H1 (cell line): ENCODE data around the gene C5AR1. TPM values are rescaled to one million over a fixed set of nuclear protein-coding genes. Genes with fewer than 3 reads are reported as not detected.

Experiments used
- CTCF ChIA-PET: fragments of 300-600 bp; sonication (Branson Sonifier 250); formaldehyde crosslinking; loops from one replicate; lab custom pipeline; 2021; ENCODE audit not compliant: partially characterized antibody; lab: Charles Lee
- POLR2A ChIA-PET: fragments of 300-600 bp; sonication (Branson Sonifier 250); formaldehyde crosslinking; loops from one replicate; lab custom pipeline; 2021; ENCODE audit warnings: inconsistent platforms; ENCODE audit not compliant: partially characterized antibody; lab: Charles Lee
- DNase-seq, 2 experiments: peaks; one replicate each; pipeline versions ENCODE4 v3.0.0 to v3.0.0-alpha.2; 2010 to 2022; ENCODE audit warnings: low spot score in 2 of 2, low read depth in 1 of 2, mixed read lengths in 1 of 2
- FAIRE-seq: peaks from 2 replicates; lab custom pipeline; 2011; peaks lifted over from hg19 to GRCh38; lab: Jason Lieb, UNC
- H2AFZ ChIP-seq: 2 replicates; pipeline ENCODE4 v1.8.1; 2012; ENCODE audit warnings: low read length, inconsistent platforms
- H2AK5ac ChIP-seq: 2 replicates; pipeline ENCODE4 v1.6.1; 2013; ENCODE audit warnings: low read depth, low read length
- H2BK120ac ChIP-seq: replicated peaks from 2 replicates; pipeline ENCODE3; 2013; ENCODE audit warnings: low read depth, low read length, inconsistent platforms
- H2BK12ac ChIP-seq: 2 replicates; pipeline ENCODE4 v1.6.1; 2013; ENCODE audit warnings: low read depth, low read length
- H2BK15ac ChIP-seq: 2 replicates; pipeline ENCODE4 v1.6.1; 2013; ENCODE audit warnings: low read length
- H2BK20ac ChIP-seq: 2 replicates; pipeline ENCODE4 v1.6.1; 2013; ENCODE audit warnings: low read length
- H2BK5ac ChIP-seq: 2 replicates; pipeline ENCODE4 v1.6.1; 2013; ENCODE audit warnings: low read depth, low read length
- H3K14ac ChIP-seq: 2 replicates; pipeline ENCODE4 v1.6.1; 2013; ENCODE audit warnings: inconsistent platforms; ENCODE audit not compliant: insufficient read length
- H3K18ac ChIP-seq: 2 replicates; pipeline ENCODE4 v1.6.1; 2013; ENCODE audit warnings: low read length; ENCODE audit errors: extremely low read depth
- H3K23ac ChIP-seq: 2 replicates; pipeline ENCODE4 v1.6.1; 2013; ENCODE audit warnings: inconsistent platforms; ENCODE audit not compliant: insufficient read length
- H3K23me2 ChIP-seq: 2 replicates; pipeline ENCODE4 v1.6.1; 2013; ENCODE audit warnings: low read depth, low read length
- H3K27ac ChIP-seq: 2 replicates; pipeline ENCODE4 v1.6.1; 2011; ENCODE audit warnings: low read depth, low read length, inconsistent platforms
- H3K27me3 ChIP-seq, 4 experiments: replicated peaks in 1 of 4; 1 replicate in 1 of 4; 2 replicates in 3 of 4; pipeline versions ENCODE4 v1.6.1 to v1.8.1; 2011 to 2013; ENCODE audit warnings: low read length in 3 of 4, mild to moderate bottlenecking in 3 of 4, inconsistent platforms in 2 of 4, mixed read lengths in 2 of 4, moderate library complexity in 1 of 4; ENCODE audit not compliant: control insufficient read depth in 3 of 4, insufficient read depth in 3 of 4; ENCODE audit errors: extremely low read depth in 1 of 4
- H3K36me3 ChIP-seq, 4 experiments: 2 replicates each; pipeline versions ENCODE4 v1.6.1 to v1.8.1; 2011 to 2013; ENCODE audit warnings: mild to moderate bottlenecking in 4 of 4, low read length in 3 of 4, moderate library complexity in 2 of 4, control low read depth in 1 of 4, inconsistent platforms in 1 of 4; ENCODE audit not compliant: insufficient read depth in 4 of 4, control insufficient read depth in 2 of 4
- H3K4ac ChIP-seq: replicated peaks from 2 replicates; pipeline ENCODE3; 2013; ENCODE audit warnings: low read length, low read depth, mixed read lengths, inconsistent platforms; ENCODE audit not compliant: insufficient read length
- H3K4me1 ChIP-seq, 4 experiments: replicated peaks in 1 of 4; 1 replicate in 1 of 4; 2 replicates in 3 of 4; pipeline versions ENCODE4 v1.6.1 to v1.8.1; 2011 to 2013; ENCODE audit warnings: low read length in 3 of 4, inconsistent platforms in 2 of 4, mixed read lengths in 1 of 4; ENCODE audit not compliant: insufficient read depth in 4 of 4, control insufficient read depth in 3 of 4
- H3K4me2 ChIP-seq, 2 experiments: 2 replicates each; pipeline versions ENCODE4 v1.6.1 to v1.8.1; 2011 to 2013; ENCODE audit warnings: low read depth in 2 of 2, low read length in 2 of 2, control low read depth in 1 of 2, inconsistent platforms in 1 of 2, mild to moderate bottlenecking in 1 of 2; ENCODE audit not compliant: insufficient read depth in 1 of 2
- H3K4me3 ChIP-seq, 4 experiments: fragments of 200-600, 300-600 bp in 1 of 4; sonication (generic), shearing (Covaris generic), sonication (Bioruptor Twin) in 1 of 4; 2 replicates each; pipeline versions ENCODE4 v1.5.1 to v1.8.1; 2011 to 2016; ENCODE audit warnings: low read length in 4 of 4, low read depth in 3 of 4, control low read depth in 2 of 4, inconsistent platforms in 2 of 4, mild to moderate bottlenecking in 2 of 4, mixed read lengths in 1 of 4, moderate library complexity in 1 of 4; ENCODE audit not compliant: insufficient read depth in 2 of 4; ENCODE audit errors: extremely low read depth in 1 of 4
- H3K56ac ChIP-seq: replicated peaks from 2 replicates; pipeline ENCODE3; 2013; ENCODE audit warnings: low read depth, mild to moderate bottlenecking, mixed read lengths, low read length, inconsistent platforms; ENCODE audit not compliant: insufficient read length
- H3K79me1 ChIP-seq: 2 replicates; pipeline ENCODE4 v1.6.1; 2013; ENCODE audit warnings: low read depth, low read length, control low read depth
- H3K79me2 ChIP-seq, 2 experiments: 2 replicates each; pipeline versions ENCODE4 v1.6.1 to v1.8.1; 2012 to 2013; ENCODE audit warnings: low read length in 2 of 2, mild to moderate bottlenecking in 2 of 2, inconsistent platforms in 1 of 2; ENCODE audit not compliant: insufficient read depth in 2 of 2, control insufficient read depth in 1 of 2
- H3K9ac ChIP-seq, 4 experiments: replicated peaks in 1 of 4; 1 replicate in 1 of 4; 2 replicates in 3 of 4; pipeline versions ENCODE4 v1.6.1 to v1.8.1; 2011 to 2013; ENCODE audit warnings: low read depth in 3 of 4, low read length in 3 of 4, control low read depth in 2 of 4, mild to moderate bottlenecking in 2 of 4, moderate library complexity in 2 of 4, inconsistent platforms in 1 of 4; ENCODE audit errors: extremely low read depth in 1 of 4
- H3K9me3 ChIP-seq, 2 experiments: 2 replicates each; pipeline versions ENCODE4 v1.6.1 to v1.8.1; 2012 to 2013; ENCODE audit warnings: mild to moderate bottlenecking in 2 of 2, moderate library complexity in 2 of 2, control low read depth in 1 of 2, inconsistent platforms in 1 of 2, low read depth in 1 of 2, low read length in 1 of 2, mixed read lengths in 1 of 2; ENCODE audit not compliant: insufficient read depth in 2 of 2
- H4K20me1 ChIP-seq, 2 experiments: replicated peaks in 1 of 2; 2 replicates each; pipeline versions ENCODE3 to v1.8.1; 2011 to 2013; ENCODE audit warnings: inconsistent platforms in 2 of 2, low read length in 2 of 2, mild to moderate bottlenecking in 1 of 2; ENCODE audit not compliant: insufficient read depth in 2 of 2, control insufficient read depth in 1 of 2
- H4K5ac ChIP-seq: 2 replicates; pipeline ENCODE4 v1.6.1; 2013; ENCODE audit warnings: low read length, low read depth, mixed read lengths, inconsistent platforms; ENCODE audit not compliant: insufficient read length
- H4K8ac ChIP-seq: 2 replicates; pipeline ENCODE4 v1.8.0; 2013; ENCODE audit warnings: mild to moderate bottlenecking, moderate library complexity, low read length, inconsistent platforms; ENCODE audit not compliant: insufficient read depth; ENCODE audit errors: extremely low read depth
- H4K91ac ChIP-seq: replicated peaks from 2 replicates; pipeline ENCODE3; 2013; ENCODE audit warnings: low read length, mixed read lengths, inconsistent platforms; ENCODE audit not compliant: insufficient read length
- BACH1 ChIP-seq: IDR thresholded peaks from 2 replicates; pipeline ENCODE4 v1.6.1; 2012; ENCODE audit warnings: low read length, improper control_type of control experiment
- BRCA1 ChIP-seq: IDR thresholded peaks from 2 replicates; pipeline ENCODE4 v1.6.1; 2012; ENCODE audit warnings: low read depth, low read length, improper control_type of control experiment
- POLR2A ChIP-seq, 2 experiments: IDR thresholded peaks; 1 replicate in 1 of 2; 2 replicates in 1 of 2; pipeline ENCODE4 v1.6.1; 2011; ENCODE audit warnings: low read depth in 2 of 2, low read length in 2 of 2, mild to moderate bottlenecking in 2 of 2; ENCODE audit errors: control extremely low read depth in 1 of 2
- POLR2AphosphoS5 ChIP-seq: IDR thresholded peaks from 2 replicates; pipeline ENCODE4 v1.6.1; 2011; ENCODE audit warnings: low read depth, low read length
- ZNF274 ChIP-seq: IDR thresholded peaks from 2 replicates; pipeline ENCODE4 v1.7.0; 2012; ENCODE audit warnings: low read length, borderline replicate concordance; ENCODE audit errors: extremely low read depth
- WGBS, 2 experiments: shearing (Covaris generic) in 1 of 2; methylation state at CpG; one replicate each; pipeline versions ENCODE4 v1.1.6 to v1.1.7; 2013 to 2015; ENCODE audit warnings: low lambda C conversion rate in 2 of 2, mixed read lengths in 2 of 2, inconsistent platforms in 1 of 2, low coverage in 1 of 2, missing lambda C conversion rate in 1 of 2; ENCODE audit not compliant: insufficient replicate concordance in 2 of 2, insufficient coverage in 1 of 2, insufficient read length in 1 of 2; ENCODE audit errors: extremely low coverage in 1 of 2, missing lambda C conversion rate in 1 of 2; 5-methylcytosine and 5-hydroxymethylcytosine counted together
- polyA plus RNA-seq, 7 experiments: library from polyadenylated mRNA; depleted of rRNA in 3 of 7; stranded (reverse) in 5 of 7; unstranded in 2 of 7; fragments of >200 nt in 5 of 7; fragments of 200-250 nt in 2 of 7; gene quantifications; 1 replicate in 5 of 7; 2 replicates in 1 of 7; 4 replicates in 1 of 7; pipeline versions ENCODE4 v1.2.1 to v1.2.3, GENCODE V29; 2011 to 2013; ENCODE audit warnings: missing spikeins in 2 of 7, mixed read lengths in 2 of 7
- total RNA-seq: library from RNA; stranded (reverse); fragmentation: NEBNext Ultra II Directional; extraction: Animal tissue kit (Norgen Biotek cat#: 25700); gene quantifications from 2 replicates; pipeline ENCODE4 v1.2.1, GENCODE V29; 2021

The C5AR1 gene
- total and polyA plus RNA-seq, 2 of the 8 experiments (the other 6 are each of a cell fraction or from before 2014, with no cell fraction given), result 0.20 TPM; not detected in 1

- H3K27me3 ChIP-seq, result no peaks in the 10 kb centered on the region
- DNase-seq (no peak), FAIRE-seq (no peak)
- H3K23ac ChIP-seq, result no peak overlapping the region
- no peaks in the 10 kb centered on the region for H4K20me1 ChIP-seq
- no peak overlapping the region for H2BK15ac ChIP-seq
- CTCF ChIA-PET, result interaction anchor here (2.1 kb wide), 1 partner anchor 17 kb away, joined by 5 read pairs; the partner anchor contains the start of gene DHX34
- no peak overlapping the region for H3K18ac ChIP-seq
- no peak overlapping the region for H2AFZ ChIP-seq
- TF ChIP-seq BRCA1 (no peak), BACH1 (no peak), POLR2AphosphoS5 (no peak), POLR2A (IDR thresholded peaks at IDR 0.05; ENCODE audit: control extremely low read depth in 1 of 2, low read depth in 2 of 2, low read length in 2 of 2) (no peak), ZNF274 (no peak)
- no peaks in the 10 kb centered on the region for H3K23me2 ChIP-seq
- no peak overlapping the region for H4K91ac ChIP-seq
- no peak overlapping the region for H2BK120ac ChIP-seq
- H2BK5ac ChIP-seq, result no peak overlapping the region
- H3K79me2 ChIP-seq, result no peaks in the 10 kb centered on the region
- no peak overlapping the region for H4K5ac ChIP-seq
- 79% methylated on average over 6 of the region's 6 CpGs; no CpG with 5 or more reads in 1 of the 2 experiments for WGBS, 2 experiments
- no peak overlapping the region for H2AK5ac ChIP-seq
- H3K27ac ChIP-seq, result no peak overlapping the region
- no peak overlapping the region for H3K56ac ChIP-seq
- POLR2A ChIA-PET, result interaction anchor here (0.6 kb wide), 1 partner anchor 35 kb away, joined by 3 read pairs; no protein-coding TSS in a partner anchor
- no peak overlapping the region for H2BK12ac ChIP-seq
- H3K4me3 ChIP-seq, result no peak overlapping the region
- no peaks in the 10 kb centered on the region for H3K9me3 ChIP-seq
- no peak overlapping the region for H3K4me2 ChIP-seq
- no peaks in the 10 kb centered on the region for H3K79me1 ChIP-seq
- H3K14ac ChIP-seq, result no peak overlapping the region
- H3K36me3 ChIP-seq, result no peaks in the 10 kb centered on the region
- H3K9ac ChIP-seq, result no peak overlapping the region
- H3K4ac ChIP-seq, result no peak overlapping the region
- H3K4me1 ChIP-seq, result no peaks in the 10 kb centered on the region
- H4K8ac ChIP-seq, result no peak overlapping the region
- H2BK20ac ChIP-seq, result no peak overlapping the region
Measured at GRCh38 chr19:47331490-47331889, 21.8 kb downstream of the C5AR1 start.
